A549 (cell line): ENCODE data around the gene CA10. TPM values are rescaled to one million over a fixed set of nuclear protein-coding genes. Genes with fewer than 3 reads are reported as not detected.

Experiments
- ATAC-seq, 2 experiments: fragments of 200-7000 bp in 1 of 2; fragments of >200 bp in 1 of 2; cut with Nextera tagmentation in 1 of 2; cut with Tn5 transposase in 1 of 2; 3 replicates each; pipeline versions ENCODE4 v1.8.0 to v1.9.1; 2018 to 2020; ENCODE audit warnings: mild to moderate bottlenecking in 1 of 2, moderate library complexity in 1 of 2
- CTCF ChIA-PET: fragments of 300-600 bp; sonication (Branson Sonifier 250); formaldehyde crosslinking; extraction: SDS; loops from one replicate; lab custom pipeline; 2021; ENCODE audit warnings: antibody characterized with exemption, inconsistent platforms; lab: Yijun Ruan, JAX
- POLR2A ChIA-PET: fragments of 350-600 bp; formaldehyde crosslinking; extraction: SDS; loops from one replicate; lab custom pipeline; 2021; ENCODE audit warnings: antibody characterized with exemption, inconsistent platforms; lab: Yijun Ruan, JAX
- DNase-seq, 2 experiments: peaks; one replicate each; pipeline versions ENCODE4 v3.0.0 to v3.0.0-alpha.2; 2011 to 2016; ENCODE audit warnings: low read depth in 1 of 2, low spot score in 1 of 2
- FAIRE-seq: peaks from 2 replicates; lab custom pipeline; 2011; peaks lifted over from hg19 to GRCh38; lab: Jason Lieb, UNC
- H3K27ac ChIP-seq, 2 experiments: fragments of >200 bp; sonication (Bioruptor Twin); formaldehyde crosslinking; 3 replicates each; pipeline ENCODE4 v1.5.1; 2016 to 2017
- H3K4me1 ChIP-seq: fragments of >200 bp; sonication (Bioruptor Twin); formaldehyde crosslinking; 3 replicates; pipeline ENCODE4 v1.6.1; 2016
- H3K4me2 ChIP-seq: fragments of >200 bp; sonication (Bioruptor Twin); formaldehyde crosslinking; 3 replicates; pipeline ENCODE4 v1.6.1; 2016
- H3K4me3 ChIP-seq: fragments of >200 bp; sonication (Bioruptor Twin); formaldehyde crosslinking; 3 replicates; pipeline ENCODE4 v1.5.1; 2016
- H3K9me3 ChIP-seq: fragments of >200 bp; sonication (Bioruptor Twin); formaldehyde crosslinking; 3 replicates; pipeline ENCODE4 v1.6.1; 2016
- BHLHE40 ChIP-seq: IDR thresholded peaks from 2 replicates; pipeline ENCODE4 v1.6.1; 2012; ENCODE audit warnings: low read depth, low read length, inconsistent platforms
- CEBPB ChIP-seq, 2 experiments: fragments of >200 bp in 1 of 2; sonication (Bioruptor Twin) in 1 of 2; formaldehyde crosslinking in 1 of 2; IDR thresholded peaks; 2 replicates each; pipeline ENCODE4 v1.6.1; 2012 to 2016
- ESRRA ChIP-seq: fragments of 150-350 bp; IDR thresholded peaks from 2 replicates; pipeline ENCODE4 v1.6.1; 2014; ENCODE audit warnings: mild to moderate bottlenecking, low read length, borderline replicate concordance
- HOXB13 ChIP-seq: fragments of 250-450 bp; sonication (Bioruptor Pico); IDR thresholded peaks from 2 replicates; pipeline ENCODE4 v1.5.0; 2020; ENCODE audit warnings: low read depth, mild to moderate bottlenecking, moderate library complexity
- JUNB ChIP-seq: fragments of >200 bp; sonication (Bioruptor Twin); formaldehyde crosslinking; IDR thresholded peaks from 2 replicates; pipeline ENCODE4 v1.6.1; 2016
- MAZ ChIP-seq: fragments of 150-350 bp; IDR thresholded peaks from 2 replicates; pipeline ENCODE4 v1.6.1; 2014; ENCODE audit warnings: antibody characterized with exemption, low read depth, low read length, borderline replicate concordance
- MYC ChIP-seq: IDR thresholded peaks from 2 replicates; pipeline ENCODE4 v1.6.1; 2012; ENCODE audit warnings: mild to moderate bottlenecking, inconsistent platforms, low read length, improper control_type of control experiment, borderline replicate concordance
- POLR2A ChIP-seq: IDR thresholded peaks from 2 replicates; pipeline ENCODE4 v1.6.1; 2012; ENCODE audit warnings: mild to moderate bottlenecking, low read length
- RARB ChIP-seq: fragments of 250-450 bp; sonication (Bioruptor Pico); IDR thresholded peaks from 2 replicates; pipeline ENCODE4 v1.8.0; 2021; ENCODE audit warnings: mild to moderate bottlenecking, moderate library complexity
- RCOR1 ChIP-seq: fragments of 150-350 bp; IDR thresholded peaks from 2 replicates; pipeline ENCODE4 v1.6.1; 2014; ENCODE audit warnings: antibody characterized with exemption, low read length, low read depth
- ZC3H11A ChIP-seq: fragments of 450-650 bp; IDR thresholded peaks from 2 replicates; pipeline ENCODE4 v1.6.1; 2014; ENCODE audit warnings: antibody characterized with exemption, mild to moderate bottlenecking
- ZNF302 ChIP-seq: fragments of 250-450 bp; sonication (Bioruptor Pico); IDR thresholded peaks from 2 replicates; pipeline ENCODE4 v1.9.0; 2021; ENCODE audit warnings: inconsistent platforms, mild to moderate bottlenecking, moderate library complexity
- ZSCAN20 ChIP-seq: fragments of 250-450 bp; sonication (Bioruptor Pico); IDR thresholded peaks from 2 replicates; pipeline ENCODE4 v1.8.0; 2022; ENCODE audit warnings: mild to moderate bottlenecking, moderate library complexity
- WGBS: methylation state at CpG from one replicate; pipeline ENCODE4 v1.1.6; 2017; ENCODE audit errors: missing lambda C conversion rate; 5-methylcytosine and 5-hydroxymethylcytosine counted together
- polyA plus RNA-seq, 4 experiments: library from polyadenylated mRNA; depleted of rRNA in 3 of 4; stranded (reverse); fragments of >200 nt; fragmentation: RNase III in 1 of 4; extraction: RNeasy Plus Mini Kit Qiagen cat#74134 plus additional on column Dnase treatment in 1 of 4; gene quantifications; 2 replicates in 3 of 4; 3 replicates in 1 of 4; pipeline ENCODE4 v1.2.3, GENCODE V29; 2011 to 2017
- TF ChIP-seq, protein P1 (sequence below): fragments of 150-350 bp; IDR thresholded peaks from 2 replicates; pipeline ENCODE4 v1.6.1; 2014; ENCODE audit warnings: low read depth, mild to moderate bottlenecking, low read length
- TF ChIP-seq, protein P2 (sequence below): fragments of 200-600 bp; sonication (generic); IDR thresholded peaks from 2 replicates; pipeline ENCODE4 v1.6.1; 2016; ENCODE audit warnings: antibody characterized with exemption, mild to moderate bottlenecking, moderate library complexity
- TF ChIP-seq, protein P3 (sequence below): fragments of >200 bp; sonication (Bioruptor Twin); formaldehyde crosslinking; IDR thresholded peaks from 3 replicates; pipeline ENCODE4 v1.5.1; 2016
- TF ChIP-seq, protein P4 (sequence below): IDR thresholded peaks from 2 replicates; pipeline ENCODE4 v1.6.1; 2012
- TF ChIP-seq, protein P5 (sequence below): IDR thresholded peaks from 2 replicates; pipeline ENCODE4 v1.6.1; 2012

Gene CA10
- polyA plus RNA-seq, 2 of the 4 experiments (the other 2 are of a cell fraction): not detected

DNA sequence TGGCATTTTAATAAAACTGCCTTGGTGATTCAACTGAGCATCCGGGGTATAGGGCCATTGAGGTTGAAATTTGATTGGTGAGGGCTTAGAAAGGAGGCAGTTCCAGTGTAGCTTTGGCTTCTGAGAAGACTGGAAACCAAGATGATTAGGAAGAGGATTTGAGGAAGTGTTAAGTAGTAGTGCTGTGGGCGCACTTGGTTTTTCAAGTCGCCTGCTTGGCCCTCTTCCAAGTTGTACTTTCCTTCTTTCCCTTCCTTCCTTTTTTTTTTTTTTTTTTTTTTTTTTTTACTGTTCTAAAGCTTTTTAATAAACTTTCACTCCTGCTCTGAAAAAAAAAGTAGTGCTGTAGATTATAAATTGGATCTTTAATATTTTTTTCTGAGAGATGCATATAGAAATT lies 577.6 kb downstream of the CA10 start:
- CTCF ChIA-PET: no interaction called here

More for the DNA sequence above, 577.6 kb downstream of the CA10 start:
- Histone ChIP-seq H3K4me1 (no peaks in the 10 kb centered on the region), H3K4me2 (no peak overlapping the region), H3K4me3 (no peak overlapping the region)
- FAIRE-seq (no peak), ATAC-seq (no peak), DNase-seq (no peak)
- WGBS: 21% methylated on average over 3 of the region's 3 CpGs
- no peak for TF ChIP-seq HOXB13
- no peak for TF ChIP-seq CEBPB (IDR thresholded peaks at IDR 0.05)
- TF ChIP-seq BHLHE40: no peak
- TF ChIP-seq MAZ: no peak
- no peak for TF ChIP-seq ZC3H11A
- no peak for TF ChIP-seq RCOR1
- TF ChIP-seq, protein P1, sequence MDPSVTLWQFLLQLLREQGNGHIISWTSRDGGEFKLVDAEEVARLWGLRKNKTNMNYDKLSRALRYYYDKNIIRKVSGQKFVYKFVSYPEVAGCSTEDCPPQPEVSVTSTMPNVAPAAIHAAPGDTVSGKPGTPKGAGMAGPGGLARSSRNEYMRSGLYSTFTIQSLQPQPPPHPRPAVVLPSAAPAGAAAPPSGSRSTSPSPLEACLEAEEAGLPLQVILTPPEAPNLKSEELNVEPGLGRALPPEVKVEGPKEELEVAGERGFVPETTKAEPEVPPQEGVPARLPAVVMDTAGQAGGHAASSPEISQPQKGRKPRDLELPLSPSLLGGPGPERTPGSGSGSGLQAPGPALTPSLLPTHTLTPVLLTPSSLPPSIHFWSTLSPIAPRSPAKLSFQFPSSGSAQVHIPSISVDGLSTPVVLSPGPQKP: no peak
- no peak for TF ChIP-seq JUNB
- TF ChIP-seq MYC: no peak
- no peak for TF ChIP-seq ZNF302 (CRISPR knock-in tag)
- TF ChIP-seq ESRRA: no peak
- TF ChIP-seq, protein P2, sequence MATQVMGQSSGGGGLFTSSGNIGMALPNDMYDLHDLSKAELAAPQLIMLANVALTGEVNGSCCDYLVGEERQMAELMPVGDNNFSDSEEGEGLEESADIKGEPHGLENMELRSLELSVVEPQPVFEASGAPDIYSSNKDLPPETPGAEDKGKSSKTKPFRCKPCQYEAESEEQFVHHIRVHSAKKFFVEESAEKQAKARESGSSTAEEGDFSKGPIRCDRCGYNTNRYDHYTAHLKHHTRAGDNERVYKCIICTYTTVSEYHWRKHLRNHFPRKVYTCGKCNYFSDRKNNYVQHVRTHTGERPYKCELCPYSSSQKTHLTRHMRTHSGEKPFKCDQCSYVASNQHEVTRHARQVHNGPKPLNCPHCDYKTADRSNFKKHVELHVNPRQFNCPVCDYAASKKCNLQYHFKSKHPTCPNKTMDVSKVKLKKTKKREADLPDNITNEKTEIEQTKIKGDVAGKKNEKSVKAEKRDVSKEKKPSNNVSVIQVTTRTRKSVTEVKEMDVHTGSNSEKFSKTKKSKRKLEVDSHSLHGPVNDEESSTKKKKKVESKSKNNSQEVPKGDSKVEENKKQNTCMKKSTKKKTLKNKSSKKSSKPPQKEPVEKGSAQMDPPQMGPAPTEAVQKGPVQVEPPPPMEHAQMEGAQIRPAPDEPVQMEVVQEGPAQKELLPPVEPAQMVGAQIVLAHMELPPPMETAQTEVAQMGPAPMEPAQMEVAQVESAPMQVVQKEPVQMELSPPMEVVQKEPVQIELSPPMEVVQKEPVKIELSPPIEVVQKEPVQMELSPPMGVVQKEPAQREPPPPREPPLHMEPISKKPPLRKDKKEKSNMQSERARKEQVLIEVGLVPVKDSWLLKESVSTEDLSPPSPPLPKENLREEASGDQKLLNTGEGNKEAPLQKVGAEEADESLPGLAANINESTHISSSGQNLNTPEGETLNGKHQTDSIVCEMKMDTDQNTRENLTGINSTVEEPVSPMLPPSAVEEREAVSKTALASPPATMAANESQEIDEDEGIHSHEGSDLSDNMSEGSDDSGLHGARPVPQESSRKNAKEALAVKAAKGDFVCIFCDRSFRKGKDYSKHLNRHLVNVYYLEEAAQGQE: no peak
- TF ChIP-seq, protein P3, sequence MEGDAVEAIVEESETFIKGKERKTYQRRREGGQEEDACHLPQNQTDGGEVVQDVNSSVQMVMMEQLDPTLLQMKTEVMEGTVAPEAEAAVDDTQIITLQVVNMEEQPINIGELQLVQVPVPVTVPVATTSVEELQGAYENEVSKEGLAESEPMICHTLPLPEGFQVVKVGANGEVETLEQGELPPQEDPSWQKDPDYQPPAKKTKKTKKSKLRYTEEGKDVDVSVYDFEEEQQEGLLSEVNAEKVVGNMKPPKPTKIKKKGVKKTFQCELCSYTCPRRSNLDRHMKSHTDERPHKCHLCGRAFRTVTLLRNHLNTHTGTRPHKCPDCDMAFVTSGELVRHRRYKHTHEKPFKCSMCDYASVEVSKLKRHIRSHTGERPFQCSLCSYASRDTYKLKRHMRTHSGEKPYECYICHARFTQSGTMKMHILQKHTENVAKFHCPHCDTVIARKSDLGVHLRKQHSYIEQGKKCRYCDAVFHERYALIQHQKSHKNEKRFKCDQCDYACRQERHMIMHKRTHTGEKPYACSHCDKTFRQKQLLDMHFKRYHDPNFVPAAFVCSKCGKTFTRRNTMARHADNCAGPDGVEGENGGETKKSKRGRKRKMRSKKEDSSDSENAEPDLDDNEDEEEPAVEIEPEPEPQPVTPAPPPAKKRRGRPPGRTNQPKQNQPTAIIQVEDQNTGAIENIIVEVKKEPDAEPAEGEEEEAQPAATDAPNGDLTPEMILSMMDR: no peak
- no peak for TF ChIP-seq POLR2A
- TF ChIP-seq ZSCAN20 (CRISPR knock-in tag): no peak
- no peak for TF ChIP-seq RARB (CRISPR knock-in tag)
- TF ChIP-seq, protein P4, sequence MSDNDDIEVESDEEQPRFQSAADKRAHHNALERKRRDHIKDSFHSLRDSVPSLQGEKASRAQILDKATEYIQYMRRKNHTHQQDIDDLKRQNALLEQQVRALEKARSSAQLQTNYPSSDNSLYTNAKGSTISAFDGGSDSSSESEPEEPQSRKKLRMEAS: no peak
- TF ChIP-seq, protein P5, sequence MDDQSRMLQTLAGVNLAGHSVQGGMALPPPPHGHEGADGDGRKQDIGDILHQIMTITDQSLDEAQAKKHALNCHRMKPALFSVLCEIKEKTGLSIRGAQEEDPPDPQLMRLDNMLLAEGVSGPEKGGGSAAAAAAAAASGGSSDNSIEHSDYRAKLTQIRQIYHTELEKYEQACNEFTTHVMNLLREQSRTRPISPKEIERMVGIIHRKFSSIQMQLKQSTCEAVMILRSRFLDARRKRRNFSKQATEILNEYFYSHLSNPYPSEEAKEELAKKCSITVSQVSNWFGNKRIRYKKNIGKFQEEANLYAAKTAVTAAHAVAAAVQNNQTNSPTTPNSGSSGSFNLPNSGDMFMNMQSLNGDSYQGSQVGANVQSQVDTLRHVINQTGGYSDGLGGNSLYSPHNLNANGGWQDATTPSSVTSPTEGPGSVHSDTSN: no peak
- TF ChIP-seq, all 56 proteins: peak for 0
- H3K27ac ChIP-seq: no peak overlapping the region
- POLR2A ChIA-PET: no interaction called here
- no peaks in the 10 kb centered on the region; the same call in 2 of the 3 replicates for H3K9me3 ChIP-seq
